ENCODE results near the gene RWDD3.

The RWDD3 gene

GRCh38 chr1:95255826-95256225, 21.8 kb downstream of the RWDD3 start:
- Histone ChIP-seq H3K27ac (ENCODE audit: low read length) (no peak overlapping the region), H3K9ac (ENCODE audit: low read length) (no peak overlapping the region)

DNA sequence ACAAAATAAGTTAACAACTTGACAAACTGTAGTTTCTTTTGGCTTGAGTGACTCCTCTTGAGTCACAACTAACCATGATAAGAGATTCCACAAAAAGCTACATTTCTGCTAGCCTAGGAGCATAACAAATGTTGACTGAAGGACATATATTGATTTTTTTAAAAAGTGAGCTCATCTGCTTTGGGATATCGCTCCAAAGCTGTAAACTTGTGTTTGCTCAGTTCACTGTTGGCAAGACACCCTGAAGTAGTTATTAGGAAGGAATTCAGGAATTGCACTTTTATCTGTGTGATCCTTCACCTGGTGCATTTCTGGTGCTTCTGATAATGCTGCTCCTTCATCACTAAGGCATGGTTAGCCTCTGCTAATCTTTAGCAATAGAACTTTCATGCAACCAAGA, 23.7 kb downstream of the RWDD3 start:
- Histone ChIP-seq H3K4me1 (ENCODE audit: control insufficient read depth, low read depth, low read length) (no peaks in the 10 kb centered on the region), H3K27ac (ENCODE audit: low read length) (no peak overlapping the region), H3K27me3 (ENCODE audit: control insufficient read depth, insufficient read depth, low read length) (no peaks in the 10 kb centered on the region), H3K9me3 (ENCODE audit: control insufficient read depth, low read depth, low read length) (no peaks in the 10 kb centered on the region), H3K4me3 (ENCODE audit: low read length) (no peak overlapping the region), H3K9ac (ENCODE audit: low read length) (no peak overlapping the region), H3K36me3 (ENCODE audit: control insufficient read depth, low read depth, low read length) (no peaks in the 10 kb centered on the region)

More at GRCh38 chr1:95255826-95256225, 21.8 kb downstream of the RWDD3 start:
- peaks cover 11% of the 10 kb centered on the region for H3K4me1 ChIP-seq (ENCODE audit: control insufficient read depth, low read depth, low read length)
- no peaks in the 10 kb centered on the region for H3K9me3 ChIP-seq (ENCODE audit: control insufficient read depth, low read depth, low read length)
- no peaks in the 10 kb centered on the region for H3K27me3 ChIP-seq (ENCODE audit: control insufficient read depth, insufficient read depth, low read length)
- no peaks in the 10 kb centered on the region for H3K36me3 ChIP-seq (ENCODE audit: control insufficient read depth, low read depth, low read length)
- no peak overlapping the region for H3K4me3 ChIP-seq (ENCODE audit: low read length)

- no peaks in the 10 kb centered on the region for H3K4me1 ChIP-seq (ENCODE audit: control insufficient read depth, low read depth, low read length)
- H3K36me3 ChIP-seq (ENCODE audit: control insufficient read depth, low read depth, low read length): no peaks in the 10 kb centered on the region
- H3K4me3 ChIP-seq (ENCODE audit: low read length): no peak overlapping the region
- H3K9ac ChIP-seq (ENCODE audit: low read length): no peak overlapping the region
- no peaks in the 10 kb centered on the region for H3K9me3 ChIP-seq (ENCODE audit: control insufficient read depth, low read depth, low read length)
- no peak overlapping the region for H3K27ac ChIP-seq (ENCODE audit: low read length)
- no peaks in the 10 kb centered on the region for H3K27me3 ChIP-seq (ENCODE audit: control insufficient read depth, insufficient read depth, low read length)
Observed at GRCh38 chr1:95259245-95259644, 25.2 kb downstream of the RWDD3 start.

DNA sequence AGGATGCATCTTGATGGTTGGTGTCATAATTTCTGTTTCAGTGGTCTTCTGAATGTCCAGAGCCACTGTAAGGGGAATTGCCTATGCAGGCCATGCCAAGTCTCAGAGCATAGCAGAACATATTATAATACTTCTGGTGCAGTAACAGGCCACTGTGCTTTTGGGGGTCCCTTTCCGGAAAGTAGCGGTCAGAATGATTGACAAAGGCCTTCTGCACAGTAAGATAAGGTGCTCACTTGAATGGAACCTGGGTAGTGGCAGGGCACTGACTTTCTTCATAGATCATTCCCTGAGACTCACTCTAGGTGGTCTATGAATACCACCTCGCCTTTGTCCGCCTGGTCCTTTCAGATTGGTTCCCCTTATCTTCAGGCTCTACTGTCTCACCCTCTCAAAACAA, 28.9 kb downstream of the RWDD3 start:
- no peaks in the 10 kb centered on the region for H3K9me3 ChIP-seq (ENCODE audit: control insufficient read depth, low read depth, low read length)
- H3K9ac ChIP-seq (ENCODE audit: low read length): no peak overlapping the region
- no peaks in the 10 kb centered on the region for H3K4me1 ChIP-seq (ENCODE audit: control insufficient read depth, low read depth, low read length)
- no peaks in the 10 kb centered on the region for H3K36me3 ChIP-seq (ENCODE audit: control insufficient read depth, low read depth, low read length)
- no peak overlapping the region for H3K4me3 ChIP-seq (ENCODE audit: low read length)
- no peaks in the 10 kb centered on the region for H3K27me3 ChIP-seq (ENCODE audit: control insufficient read depth, insufficient read depth, low read length)
- H3K27ac ChIP-seq (ENCODE audit: low read length): no peak overlapping the region

DNA sequence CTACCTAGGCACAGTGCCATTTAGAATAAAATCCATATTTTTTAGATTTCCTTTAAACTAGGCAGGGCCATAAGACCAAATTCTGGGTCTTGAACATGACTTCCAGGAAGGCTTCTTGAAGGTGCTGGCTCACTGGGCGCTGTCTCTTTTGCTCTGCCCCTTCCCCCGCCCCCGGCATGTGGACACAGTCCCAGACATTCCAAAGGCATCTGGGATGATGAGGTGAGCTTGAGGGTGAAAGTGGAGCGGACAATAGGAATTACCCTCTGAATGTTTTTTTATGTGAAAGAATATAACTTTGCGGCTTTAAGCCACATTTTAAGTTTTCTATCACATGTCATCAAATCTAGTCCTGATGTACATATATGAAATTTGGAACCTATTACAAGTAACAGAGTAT, 29.4 kb downstream of the RWDD3 start:
- Histone ChIP-seq H3K4me3 (ENCODE audit: low read length) (no peak overlapping the region), H3K4me1 (ENCODE audit: control insufficient read depth, low read depth, low read length) (no peaks in the 10 kb centered on the region), H3K9ac (ENCODE audit: low read length) (no peak overlapping the region), H3K9me3 (ENCODE audit: control insufficient read depth, low read depth, low read length) (no peaks in the 10 kb centered on the region), H3K27me3 (ENCODE audit: control insufficient read depth, insufficient read depth, low read length) (no peaks in the 10 kb centered on the region), H3K27ac (ENCODE audit: low read length) (no peak overlapping the region), H3K36me3 (ENCODE audit: control insufficient read depth, low read depth, low read length) (no peaks in the 10 kb centered on the region)

- Histone ChIP-seq H3K27me3 (ENCODE audit: control insufficient read depth, insufficient read depth, low read length) (no peaks in the 10 kb centered on the region), H3K4me1 (ENCODE audit: control insufficient read depth, low read depth, low read length) (no peaks in the 10 kb centered on the region), H3K9ac (ENCODE audit: low read length) (no peak overlapping the region), H3K4me3 (ENCODE audit: low read length) (no peak overlapping the region), H3K9me3 (ENCODE audit: control insufficient read depth, low read depth, low read length) (no peaks in the 10 kb centered on the region), H3K27ac (ENCODE audit: low read length) (no peak overlapping the region), H3K36me3 (ENCODE audit: control insufficient read depth, low read depth, low read length) (no peaks in the 10 kb centered on the region)
Observed at GRCh38 chr1:95265106-95265505, 31.1 kb downstream of the RWDD3 start.

DNA sequence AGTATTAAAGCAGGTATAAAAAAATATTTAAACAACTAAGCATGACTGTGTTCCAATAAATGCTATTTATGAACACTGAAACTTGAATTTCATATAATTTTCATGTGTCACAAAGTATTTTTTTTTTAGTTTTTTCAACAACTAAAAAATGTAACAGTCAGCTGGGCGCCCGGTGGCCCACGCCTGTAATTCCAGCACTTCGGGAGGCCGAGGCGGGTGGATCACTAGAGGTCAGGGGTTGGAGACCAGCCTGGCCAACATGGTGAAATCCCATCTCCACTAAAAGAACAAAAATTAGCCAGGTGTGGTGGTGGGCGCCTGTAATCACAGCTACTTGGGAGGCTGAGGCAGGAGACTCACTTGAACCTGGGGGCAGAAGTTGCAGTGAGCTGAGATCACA, 42.4 kb downstream of the RWDD3 start:
- Histone ChIP-seq H3K36me3 (ENCODE audit: control insufficient read depth, low read depth, low read length) (no peaks in the 10 kb centered on the region), H3K4me1 (ENCODE audit: control insufficient read depth, low read depth, low read length) (no peaks in the 10 kb centered on the region), H3K27ac (ENCODE audit: low read length) (no peak overlapping the region), H3K27me3 (ENCODE audit: control insufficient read depth, insufficient read depth, low read length) (no peaks in the 10 kb centered on the region), H3K9me3 (ENCODE audit: control insufficient read depth, low read depth, low read length) (no peaks in the 10 kb centered on the region), H3K4me3 (ENCODE audit: low read length) (no peak overlapping the region), H3K9ac (ENCODE audit: low read length) (no peak overlapping the region)

DNA sequence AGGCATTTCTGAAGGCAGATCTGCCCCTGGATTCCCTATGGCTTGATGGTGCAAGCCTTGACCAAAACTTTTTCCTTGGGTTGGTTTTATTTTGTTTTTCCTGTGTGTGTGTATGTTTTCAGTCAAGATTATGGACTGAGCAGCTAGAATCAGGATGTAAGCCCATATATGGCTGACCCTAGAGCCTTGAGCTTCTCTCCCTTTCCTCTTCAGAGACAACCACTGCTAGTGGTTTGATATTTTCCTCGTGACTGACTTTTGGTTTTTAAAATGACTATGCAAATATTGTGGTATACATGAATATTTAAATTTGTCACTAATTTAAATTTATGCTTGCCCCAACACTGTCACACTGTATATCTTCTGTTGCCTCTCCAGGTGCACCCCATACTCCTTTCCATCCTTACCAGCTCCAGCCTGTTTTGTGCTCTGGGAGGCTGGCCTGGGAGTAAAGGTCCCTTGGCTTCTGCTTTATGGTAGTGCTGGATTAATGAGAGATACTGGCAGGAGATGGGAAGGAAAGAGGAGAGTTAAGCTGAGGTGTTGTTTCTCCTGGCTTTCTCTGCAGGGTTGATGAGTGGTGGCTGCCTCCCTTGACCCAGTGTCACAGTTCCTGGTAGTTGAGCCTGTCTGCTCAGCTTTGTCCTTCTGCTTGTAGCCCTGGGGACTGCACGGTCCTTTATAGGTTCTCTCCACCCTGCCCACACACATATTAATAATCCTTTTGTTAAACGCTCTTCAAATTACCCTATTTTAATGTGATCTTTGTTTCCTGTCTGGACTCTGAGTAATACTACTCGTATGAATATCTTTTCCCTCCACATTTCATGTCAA, 44.4 kb downstream of the RWDD3 start:
- Histone ChIP-seq H3K27me3 (ENCODE audit: control insufficient read depth, insufficient read depth, low read length) (no peaks in the 10 kb centered on the region), H3K27ac (ENCODE audit: low read length) (no peak overlapping the region), H3K4me3 (ENCODE audit: low read length) (no peak overlapping the region), H3K36me3 (ENCODE audit: control insufficient read depth, low read depth, low read length) (no peaks in the 10 kb centered on the region), H3K9ac (ENCODE audit: low read length) (no peak overlapping the region), H3K9me3 (ENCODE audit: control insufficient read depth, low read depth, low read length) (no peaks in the 10 kb centered on the region), H3K4me1 (ENCODE audit: control insufficient read depth, low read depth, low read length) (peaks cover 15% of the 10 kb centered on the region)

- Histone ChIP-seq H3K27me3 (ENCODE audit: control insufficient read depth, insufficient read depth, low read length) (no peaks in the 10 kb centered on the region), H3K36me3 (ENCODE audit: control insufficient read depth, low read depth, low read length) (no peaks in the 10 kb centered on the region), H3K9ac (ENCODE audit: low read length) (no peak overlapping the region), H3K27ac (ENCODE audit: low read length) (no peak overlapping the region), H3K4me1 (ENCODE audit: control insufficient read depth, low read depth, low read length) (peaks cover 20% of the 10 kb centered on the region), H3K4me3 (ENCODE audit: low read length) (no peak overlapping the region), H3K9me3 (ENCODE audit: control insufficient read depth, low read depth, low read length) (no peaks in the 10 kb centered on the region)
Observed at GRCh38 chr1:95281781-95282517, 47.9 kb downstream of the RWDD3 start.

DNA sequence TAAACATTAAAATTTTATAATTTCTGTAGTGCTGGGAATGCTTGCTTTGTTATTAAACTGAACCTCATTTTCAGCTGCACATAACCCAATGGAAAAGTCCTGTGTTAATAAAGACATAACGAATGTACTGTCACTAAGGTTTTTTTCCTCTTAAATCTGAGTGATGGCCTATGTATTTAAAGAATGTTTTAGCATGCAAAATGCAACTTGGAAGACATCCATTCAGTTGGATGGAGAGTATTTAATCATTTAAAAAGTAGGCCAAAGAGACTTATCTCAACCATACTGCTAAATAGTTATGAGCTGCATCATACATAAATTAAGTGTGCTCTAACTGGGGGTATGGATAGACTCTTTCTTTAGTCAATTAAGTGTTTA, 48.5 kb downstream of the RWDD3 start:
- Histone ChIP-seq H3K4me3 (ENCODE audit: low read length) (no peak overlapping the region), H3K27me3 (ENCODE audit: control insufficient read depth, insufficient read depth, low read length) (no peaks in the 10 kb centered on the region), H3K4me1 (ENCODE audit: control insufficient read depth, low read depth, low read length) (peaks cover 20% of the 10 kb centered on the region), H3K27ac (ENCODE audit: low read length) (no peak overlapping the region), H3K9me3 (ENCODE audit: control insufficient read depth, low read depth, low read length) (no peaks in the 10 kb centered on the region), H3K36me3 (ENCODE audit: control insufficient read depth, low read depth, low read length) (no peaks in the 10 kb centered on the region), H3K9ac (ENCODE audit: low read length) (no peak overlapping the region)

DNA sequence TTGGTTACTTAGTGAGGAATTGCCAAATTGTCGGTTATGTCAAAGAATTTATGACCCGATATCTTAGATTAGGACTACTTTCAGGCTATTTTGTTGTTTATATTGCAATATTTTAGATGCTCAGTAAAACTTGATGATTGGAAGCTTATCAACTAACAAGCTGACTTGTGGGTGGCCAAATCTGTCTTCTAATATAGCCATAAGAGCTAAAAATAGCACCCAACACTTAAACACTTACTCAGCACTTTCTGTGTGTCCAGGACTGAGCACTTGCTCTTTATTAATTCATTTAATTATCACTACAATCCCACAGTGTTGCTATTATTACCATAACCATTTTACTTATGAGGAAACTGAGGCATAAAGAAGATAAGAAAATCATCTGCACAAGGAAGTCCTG, 50.4 kb downstream of the RWDD3 start:
- Histone ChIP-seq H3K36me3 (ENCODE audit: control insufficient read depth, low read depth, low read length) (no peaks in the 10 kb centered on the region), H3K4me3 (ENCODE audit: low read length) (no peak overlapping the region), H3K4me1 (ENCODE audit: control insufficient read depth, low read depth, low read length) (peaks cover 20% of the 10 kb centered on the region), H3K9ac (ENCODE audit: low read length) (no peak overlapping the region), H3K27ac (ENCODE audit: low read length) (no peak overlapping the region), H3K9me3 (ENCODE audit: control insufficient read depth, low read depth, low read length) (no peaks in the 10 kb centered on the region), H3K27me3 (ENCODE audit: control insufficient read depth, insufficient read depth, low read length) (no peaks in the 10 kb centered on the region)

GRCh38 chr1:95286479-95286878, 52.5 kb downstream of the RWDD3 start:
- Histone ChIP-seq H3K27me3 (ENCODE audit: control insufficient read depth, insufficient read depth, low read length) (no peaks in the 10 kb centered on the region), H3K9me3 (ENCODE audit: control insufficient read depth, low read depth, low read length) (no peaks in the 10 kb centered on the region), H3K4me3 (ENCODE audit: low read length) (no peak overlapping the region), H3K9ac (ENCODE audit: low read length) (no peak overlapping the region), H3K36me3 (ENCODE audit: control insufficient read depth, low read depth, low read length) (no peaks in the 10 kb centered on the region), H3K27ac (ENCODE audit: low read length) (no peak overlapping the region), H3K4me1 (ENCODE audit: control insufficient read depth, low read depth, low read length) (peaks cover 20% of the 10 kb centered on the region)
